Natural killer cell (primary cell): ENCODE data around the gene TAF1. TPM values are rescaled to one million over a fixed set of nuclear protein-coding genes. Genes with fewer than 3 reads are reported as not detected.
"Not testable (repeated sequence)": the region's sequence is repeated elsewhere in the genome, so short reads cannot be mapped to it uniquely, and the experiment has no call there.

Experiments used
- ATAC-seq, 3 donors: fragments of 150-1000 bp in 2 of 3; fragments of 200-7000 bp in 1 of 3; cut with Tn5 transposase; 1 replicate in 1 of 3; 2 replicates in 2 of 3; pipeline ENCODE4 v1.10.0; 2021; ENCODE audit warnings: mild to moderate bottlenecking in 2 of 3, moderate library complexity in 2 of 3
- DNase-seq, 2 donors: peaks; one replicate each; pipeline versions ENCODE4 v3.0.0 to v3.0.0-alpha.2; 2013 to 2021; ENCODE audit warnings: mixed read lengths in 1 of 2
- H3K27ac ChIP-seq: one replicate; pipeline ENCODE4 v1.5.1; 2013; ENCODE audit warnings: mild to moderate bottlenecking, low read length
- H3K27me3 ChIP-seq: one replicate; pipeline ENCODE4 v1.6.1; 2013; ENCODE audit warnings: low read length; ENCODE audit not compliant: control insufficient read depth, insufficient read depth
- H3K36me3 ChIP-seq: one replicate; pipeline ENCODE4 v1.6.1; 2013; ENCODE audit warnings: low read length; ENCODE audit not compliant: control insufficient read depth, insufficient read depth
- H3K4me1 ChIP-seq: one replicate; pipeline ENCODE4 v1.6.1; 2013; ENCODE audit warnings: low read length; ENCODE audit not compliant: control insufficient read depth, insufficient read depth
- H3K4me3 ChIP-seq: one replicate; pipeline ENCODE4 v1.5.1; 2013; ENCODE audit warnings: low read length
- H3K9me3 ChIP-seq: one replicate; pipeline ENCODE4 v1.6.1; 2013; ENCODE audit warnings: low read length; ENCODE audit not compliant: control insufficient read depth, insufficient read depth
- H3K27ac Mint-ChIP-seq, 2 donors: one replicate each; pipeline ENCODE4 v1.8.0; 2022; ENCODE audit warnings: mild to moderate bottlenecking in 2 of 2, mixed read lengths in 2 of 2, moderate library complexity in 1 of 2
- H3K27me3 Mint-ChIP-seq, 2 donors: one replicate each; pipeline ENCODE4 v1.8.0; 2022; ENCODE audit warnings: low read depth in 2 of 2, mixed read lengths in 2 of 2
- H3K36me3 Mint-ChIP-seq: one replicate; pipeline ENCODE4 v1.8.0; 2022; ENCODE audit warnings: mixed read lengths
- H3K4me1 Mint-ChIP-seq, 2 donors: one replicate each; pipeline ENCODE4 v1.8.0; 2022; ENCODE audit warnings: mixed read lengths in 2 of 2
- H3K4me3 Mint-ChIP-seq: one replicate; pipeline ENCODE4 v1.8.0; 2022; ENCODE audit warnings: mild to moderate bottlenecking, moderate library complexity, mixed read lengths
- H3K9me3 Mint-ChIP-seq, 2 donors: one replicate each; pipeline ENCODE4 v1.8.0; 2022; ENCODE audit warnings: mixed read lengths in 2 of 2
- WGBS: methylation state at CpG from one replicate; pipeline ENCODE4 v1.1.7; 2013; ENCODE audit warnings: missing lambda C conversion rate; ENCODE audit not compliant: insufficient coverage; 5-methylcytosine and 5-hydroxymethylcytosine counted together
- intact Hi-C: fragments of 100-400 bp; cut with micrococcal nuclease; formaldehyde crosslinking; loops from one replicate; pipeline ENCODE4 v1.14.2; 2022
- total RNA-seq, 4 donors: library from RNA; stranded (reverse); fragments of 120-200 nt in 1 of 4; gene quantifications; one replicate each; pipeline versions ENCODE4 v1.2.3 to v1.2.4, GENCODE V29; 2013 to 2022
- TF ChIP-seq, protein P1 (sequence below): fragments of 200-600 bp; IDR thresholded peaks from one replicate; pipeline ENCODE4 v1.8.0; 2022; ENCODE audit warnings: antibody characterized with exemption

Gene TAF1
- total RNA-seq, 3 donors from 2014 or later (not counting 1 experiment from before 2014, with no cell fraction given) = 89.5 to 94.5 (median 94.2) TPM

- TF ChIP-seq, protein P1, sequence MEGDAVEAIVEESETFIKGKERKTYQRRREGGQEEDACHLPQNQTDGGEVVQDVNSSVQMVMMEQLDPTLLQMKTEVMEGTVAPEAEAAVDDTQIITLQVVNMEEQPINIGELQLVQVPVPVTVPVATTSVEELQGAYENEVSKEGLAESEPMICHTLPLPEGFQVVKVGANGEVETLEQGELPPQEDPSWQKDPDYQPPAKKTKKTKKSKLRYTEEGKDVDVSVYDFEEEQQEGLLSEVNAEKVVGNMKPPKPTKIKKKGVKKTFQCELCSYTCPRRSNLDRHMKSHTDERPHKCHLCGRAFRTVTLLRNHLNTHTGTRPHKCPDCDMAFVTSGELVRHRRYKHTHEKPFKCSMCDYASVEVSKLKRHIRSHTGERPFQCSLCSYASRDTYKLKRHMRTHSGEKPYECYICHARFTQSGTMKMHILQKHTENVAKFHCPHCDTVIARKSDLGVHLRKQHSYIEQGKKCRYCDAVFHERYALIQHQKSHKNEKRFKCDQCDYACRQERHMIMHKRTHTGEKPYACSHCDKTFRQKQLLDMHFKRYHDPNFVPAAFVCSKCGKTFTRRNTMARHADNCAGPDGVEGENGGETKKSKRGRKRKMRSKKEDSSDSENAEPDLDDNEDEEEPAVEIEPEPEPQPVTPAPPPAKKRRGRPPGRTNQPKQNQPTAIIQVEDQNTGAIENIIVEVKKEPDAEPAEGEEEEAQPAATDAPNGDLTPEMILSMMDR = no peak
- intact Hi-C loops = no loop called here
Observed at GRCh38 chrX:71321731-71322130, 44.4 kb upstream of the TAF1 start.

DNA sequence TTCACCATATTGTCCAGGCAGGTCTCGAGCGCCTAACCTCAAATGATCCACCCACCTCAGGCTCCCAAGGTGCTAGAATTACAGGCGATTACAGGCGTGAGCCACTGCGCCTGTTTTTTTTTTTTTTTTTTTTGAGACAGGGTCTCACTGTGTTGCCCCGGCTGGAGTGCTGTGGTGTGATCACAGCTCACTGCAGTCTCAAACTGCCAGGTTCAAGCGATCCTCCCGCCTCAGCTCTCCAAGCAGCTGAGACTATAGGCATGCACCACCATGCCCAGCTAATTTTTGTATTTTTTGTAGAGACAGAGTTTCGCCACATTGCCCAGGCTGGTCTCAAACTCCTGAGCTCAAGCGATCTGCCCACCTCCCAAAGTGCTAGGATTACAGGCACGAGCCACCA, 41.7 kb upstream of the TAF1 start:
- H3K4me3 ChIP-seq, H3K4me1 Mint-ChIP-seq, H3K4me1 ChIP-seq, H3K4me3 Mint-ChIP-seq, ATAC-seq, H3K27ac ChIP-seq, H3K36me3 Mint-ChIP-seq, H3K27ac Mint-ChIP-seq, intact Hi-C loops, DNase-seq, H3K27me3 Mint-ChIP-seq, H3K27me3 ChIP-seq, H3K36me3 ChIP-seq, H3K9me3 ChIP-seq, H3K9me3 Mint-ChIP-seq: not testable (repeated sequence)
- WGBS = 97% methylated on average over 11 of the region's 11 CpGs

More at GRCh38 chrX:71321731-71322130, 44.4 kb upstream of the TAF1 start:
- no peak for DNase-seq
- peaks cover 5% of the 10 kb centered on the region for H3K9me3 ChIP-seq
- no peaks in the 10 kb centered on the region for H3K27me3 ChIP-seq
- no peak overlapping the region for H3K27ac ChIP-seq
- H3K9me3 Mint-ChIP-seq = no peaks in the 10 kb centered on the region
- H3K4me1 ChIP-seq = no peaks in the 10 kb centered on the region
- no peak for ATAC-seq
- H3K27ac Mint-ChIP-seq = no peak overlapping the region
- H3K4me1 Mint-ChIP-seq = no peaks in the 10 kb centered on the region
- no CpG with 5 or more reads among the region's 1 CpG for WGBS
- H3K4me3 ChIP-seq = no peak overlapping the region
- H3K27me3 Mint-ChIP-seq = no peaks in the 10 kb centered on the region
- no peaks in the 10 kb centered on the region for H3K36me3 ChIP-seq
- H3K4me3 Mint-ChIP-seq = no peak overlapping the region
- peaks cover 3% of the 10 kb centered on the region for H3K36me3 Mint-ChIP-seq

GRCh38 chrX:71326394-71326793, 39.8 kb upstream of the TAF1 start:
- intact Hi-C loops = no loop called here
- H3K27ac ChIP-seq = no peak overlapping the region
- peaks cover 7% of the 10 kb centered on the region for H3K36me3 Mint-ChIP-seq
- H3K36me3 ChIP-seq = no peaks in the 10 kb centered on the region
- no peaks in the 10 kb centered on the region for H3K4me1 Mint-ChIP-seq
- no peak overlapping the region for H3K4me3 ChIP-seq
- DNase-seq (no peak), ATAC-seq (no peak)
- no peaks in the 10 kb centered on the region for H3K9me3 Mint-ChIP-seq
- WGBS = 100% methylated on average over 1 of the region's 3 CpGs
- H3K9me3 ChIP-seq = peaks cover 5% of the 10 kb centered on the region
- H3K27me3 Mint-ChIP-seq = no peaks in the 10 kb centered on the region
- no peak overlapping the region for H3K4me3 Mint-ChIP-seq
- H3K27me3 ChIP-seq = no peaks in the 10 kb centered on the region
- TF ChIP-seq, protein P1 = no peak
- no peak overlapping the region for H3K27ac Mint-ChIP-seq
- no peaks in the 10 kb centered on the region for H3K4me1 ChIP-seq

DNA sequence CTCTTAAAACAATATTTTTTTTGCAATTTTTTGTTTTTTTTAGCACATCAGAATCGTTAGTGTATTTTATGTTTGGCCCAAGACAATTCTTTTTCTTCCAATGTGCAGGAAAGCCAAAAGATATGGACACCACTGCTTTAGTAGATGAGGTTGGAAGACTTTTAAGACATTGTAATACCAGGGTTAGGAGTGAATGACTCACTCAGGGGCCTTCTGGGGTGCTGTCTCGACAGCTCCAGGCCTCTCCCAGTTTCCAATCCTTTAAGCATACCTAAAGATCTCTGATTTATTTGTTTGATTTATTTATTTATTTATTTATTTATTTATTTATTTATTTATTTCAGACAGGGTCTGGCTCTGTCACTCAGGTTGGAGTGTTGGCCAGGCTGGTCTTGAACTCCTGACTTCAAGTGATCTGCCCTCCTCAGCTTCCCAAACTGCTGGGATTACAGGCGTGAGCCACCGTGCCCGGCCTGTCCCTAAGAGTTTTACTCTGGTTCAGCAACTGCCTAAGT, 16.9 kb upstream of the TAF1 start:
- H3K4me3 Mint-ChIP-seq, H3K27ac ChIP-seq, H3K27me3 Mint-ChIP-seq, ATAC-seq, H3K9me3 ChIP-seq, DNase-seq, H3K36me3 Mint-ChIP-seq, H3K36me3 ChIP-seq, H3K4me1 ChIP-seq, H3K27ac Mint-ChIP-seq, H3K9me3 Mint-ChIP-seq, H3K27me3 ChIP-seq, intact Hi-C loops, H3K4me1 Mint-ChIP-seq, H3K4me3 ChIP-seq: not testable (repeated sequence)
- no CpG with 5 or more reads among the region's 5 CpGs for WGBS

DNA sequence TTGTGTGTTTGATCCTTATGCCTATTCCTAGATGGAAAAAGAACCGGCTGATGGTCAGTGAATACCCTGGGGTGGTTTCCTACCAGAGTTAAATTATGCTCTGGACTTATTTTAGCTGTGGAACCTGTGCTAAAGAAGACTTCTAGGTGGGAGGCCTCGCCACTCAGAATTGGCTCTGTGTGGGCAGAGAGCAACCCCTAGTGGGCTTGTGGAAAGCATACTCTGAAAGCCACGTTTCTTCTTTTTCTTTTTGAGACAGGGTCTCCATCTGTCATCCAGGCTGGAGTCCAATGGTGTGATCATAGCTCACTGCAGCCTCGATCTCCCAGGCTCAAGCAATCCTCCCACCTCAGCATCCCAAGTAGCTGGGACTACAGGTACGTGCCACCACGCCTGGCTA, 16.3 kb upstream of the TAF1 start:
- H3K27me3 ChIP-seq, H3K27me3 Mint-ChIP-seq, H3K9me3 ChIP-seq, H3K27ac ChIP-seq, H3K27ac Mint-ChIP-seq, H3K36me3 Mint-ChIP-seq, H3K4me3 Mint-ChIP-seq, H3K4me1 ChIP-seq, DNase-seq, intact Hi-C loops, H3K4me3 ChIP-seq, ATAC-seq, H3K4me1 Mint-ChIP-seq, H3K36me3 ChIP-seq, H3K9me3 Mint-ChIP-seq: not testable (repeated sequence)
- no CpG with 5 or more reads among the region's 6 CpGs for WGBS

GRCh38 chrX:71352439-71352838, 13.7 kb upstream of the TAF1 start:
- H3K27ac Mint-ChIP-seq, ATAC-seq, H3K4me3 ChIP-seq, H3K27me3 ChIP-seq, DNase-seq, H3K27me3 Mint-ChIP-seq, intact Hi-C loops, H3K9me3 ChIP-seq, H3K27ac ChIP-seq, H3K4me3 Mint-ChIP-seq, H3K9me3 Mint-ChIP-seq, H3K4me1 Mint-ChIP-seq, H3K36me3 ChIP-seq, H3K4me1 ChIP-seq, H3K36me3 Mint-ChIP-seq: not testable (repeated sequence)
- no CpG with 5 or more reads among the region's 5 CpGs for WGBS
